NCI-H1930 (cell line): ENCODE data around the gene CFAP74.

Source experiments
- DNase-seq, 2 experiments: peaks; one replicate each; lab custom pipeline; 2025; lab: John Stamatoyannopoulos, UW

Gene CFAP74

DNA sequence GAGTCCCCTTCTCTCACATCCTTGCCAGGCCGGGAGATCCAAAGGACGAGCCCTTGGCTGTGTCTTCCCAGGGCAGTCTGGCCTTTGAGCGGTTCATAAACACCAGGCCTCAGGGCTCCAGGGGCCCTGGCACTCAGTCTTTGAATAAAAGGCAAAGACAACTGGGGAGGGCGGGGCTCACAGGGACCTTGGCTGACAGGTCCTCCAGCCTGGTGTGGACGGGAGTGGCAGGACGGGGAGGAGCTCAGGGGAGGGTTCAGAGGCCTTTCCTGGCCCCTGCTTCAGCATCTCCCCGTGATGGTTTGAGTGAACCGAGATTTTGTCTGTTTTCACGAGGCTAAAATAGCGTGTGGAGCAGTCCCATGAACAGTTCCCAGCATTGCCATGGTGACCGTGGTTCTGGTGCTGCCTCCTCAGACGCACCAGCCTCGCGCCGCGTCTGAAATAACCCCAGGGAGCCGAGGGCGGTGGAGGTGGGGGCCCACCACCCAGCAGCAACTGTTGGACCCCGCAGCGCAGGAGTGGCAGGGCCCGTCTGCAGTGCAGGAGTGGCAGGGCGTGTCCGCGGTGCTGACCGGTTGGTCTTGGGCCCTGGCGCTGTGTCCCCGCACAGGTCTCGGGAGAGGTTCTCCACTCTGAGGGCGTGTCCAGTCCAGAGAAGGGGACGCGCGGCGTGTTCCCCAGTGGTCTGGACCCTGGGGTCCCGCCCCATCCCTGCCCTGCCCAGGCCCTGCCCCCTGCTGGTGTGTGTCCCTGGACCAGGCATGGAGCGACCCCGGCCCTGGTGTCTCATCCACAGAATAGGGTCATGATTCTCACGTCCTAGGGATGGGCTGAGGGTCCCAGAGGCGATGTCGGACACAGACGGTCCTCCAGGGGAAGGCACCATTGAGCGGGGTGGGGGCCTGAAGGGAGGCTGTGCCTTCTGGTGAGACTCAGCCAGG, 39.5 kb upstream of the CFAP74 start:
- DNase-seq = no peak

DNA sequence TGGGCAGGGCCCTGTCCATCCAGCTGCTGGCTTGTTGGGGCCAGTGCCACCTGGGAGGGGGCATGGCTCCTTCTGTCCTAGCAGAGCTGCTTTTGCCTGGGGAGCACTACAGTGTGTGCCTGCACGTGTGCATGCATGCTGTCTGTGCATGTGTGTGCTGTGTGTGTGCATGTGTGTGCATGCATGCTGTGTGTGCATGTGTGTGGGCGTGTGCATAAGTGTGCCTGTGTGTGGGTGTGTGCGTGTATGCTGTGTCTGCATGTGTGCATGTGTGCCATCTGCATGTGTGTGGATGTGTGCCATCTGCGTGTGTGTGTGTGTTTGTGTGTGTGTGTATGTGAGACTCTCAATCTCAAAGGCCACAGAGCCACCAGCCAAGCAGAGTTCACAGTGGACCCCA, 38.3 kb upstream of the CFAP74 start:
- no peak for DNase-seq

DNA sequence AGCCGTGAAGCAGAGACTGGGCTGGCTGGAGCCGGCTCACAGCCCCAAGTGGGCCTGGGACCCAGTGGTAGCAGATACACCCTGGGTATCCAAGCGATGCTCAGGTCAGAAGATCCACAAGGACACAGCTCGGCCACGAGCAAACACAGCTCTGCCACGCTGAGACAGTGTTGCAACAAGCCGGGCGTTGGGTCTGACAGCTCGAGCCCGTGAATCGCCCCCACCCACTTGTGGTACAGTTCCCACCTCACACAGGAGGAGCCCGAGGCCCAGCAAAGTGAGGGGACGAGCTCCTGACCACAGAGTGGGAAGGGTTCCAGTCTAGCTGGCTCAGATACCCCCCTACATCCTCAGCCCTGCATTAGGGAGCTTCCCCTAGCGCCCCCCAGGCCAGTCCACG, 37.7 kb upstream of the CFAP74 start:
- no peak for DNase-seq

DNA sequence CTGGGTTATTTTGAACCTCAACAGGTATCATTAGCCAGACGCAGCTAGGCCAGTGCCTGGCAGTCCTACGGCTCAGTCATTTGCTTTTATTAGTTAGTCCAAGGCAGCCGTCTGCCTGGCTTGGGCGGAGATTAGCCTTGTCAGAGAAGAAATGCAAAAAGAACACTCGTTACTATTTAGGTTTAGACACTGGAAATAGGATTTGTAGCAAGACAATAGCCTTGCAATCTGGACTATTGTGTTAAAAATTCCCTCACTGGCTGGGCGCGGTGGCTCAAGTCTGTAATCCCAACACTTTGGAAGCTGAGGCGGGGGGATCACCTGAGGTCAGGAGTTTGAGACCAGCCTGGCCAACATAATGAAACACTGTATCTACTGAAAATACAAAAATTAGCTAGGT, 35.7 kb upstream of the CFAP74 start:
- no peak for DNase-seq

DNA sequence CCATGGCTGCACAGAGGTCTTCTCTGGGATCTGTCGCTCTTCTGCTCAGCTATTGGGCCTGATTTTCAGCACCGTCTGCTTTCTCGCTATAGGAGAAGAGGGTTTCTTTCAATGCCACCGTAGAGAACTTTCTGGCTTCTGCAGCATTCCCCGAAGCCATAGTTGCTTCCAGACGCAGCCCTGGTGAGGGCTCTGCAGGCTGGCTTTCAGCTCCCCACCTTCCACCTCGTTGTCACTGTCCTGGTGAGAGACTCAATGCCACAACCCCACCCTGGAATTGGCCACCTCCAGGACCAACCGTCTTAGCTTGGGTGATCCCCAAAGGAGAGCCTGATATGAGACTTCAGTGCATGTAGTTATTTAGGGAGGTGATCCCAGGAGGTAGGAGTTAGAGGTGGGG, 34.6 kb upstream of the CFAP74 start:
- no peak for DNase-seq

DNA sequence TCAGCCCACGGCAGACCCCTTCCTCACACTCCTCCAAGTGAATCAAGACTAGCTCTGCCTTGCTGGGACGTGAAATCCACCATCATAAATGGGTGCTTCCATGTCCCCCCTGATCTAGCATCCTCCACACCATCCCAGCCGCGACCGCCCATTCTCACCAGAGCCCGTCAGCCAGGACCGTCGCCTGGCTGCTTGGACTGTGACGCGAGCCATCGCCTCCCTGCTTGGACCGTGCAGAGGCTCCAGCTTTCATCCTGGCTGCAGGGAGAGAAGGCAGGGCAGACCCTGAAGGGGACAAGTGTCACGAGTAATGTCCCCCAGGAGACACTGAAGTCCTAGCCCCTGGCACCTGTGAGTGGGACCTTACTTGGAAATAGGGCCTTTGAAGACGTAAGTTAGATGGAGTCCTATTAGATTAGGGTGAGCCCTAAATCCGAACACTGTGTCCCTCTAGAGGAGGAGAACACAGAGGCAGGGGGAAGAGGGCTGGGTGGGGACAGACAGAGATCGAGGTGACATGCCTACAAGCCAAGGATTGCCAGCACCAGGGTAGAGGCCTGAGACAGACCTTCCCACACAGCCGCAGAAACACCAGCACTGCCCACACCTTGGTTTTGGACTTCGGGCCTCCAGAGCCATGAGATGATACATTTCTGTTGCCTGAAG, 33.9 kb upstream of the CFAP74 start:
- DNase-seq = no peak

DNA sequence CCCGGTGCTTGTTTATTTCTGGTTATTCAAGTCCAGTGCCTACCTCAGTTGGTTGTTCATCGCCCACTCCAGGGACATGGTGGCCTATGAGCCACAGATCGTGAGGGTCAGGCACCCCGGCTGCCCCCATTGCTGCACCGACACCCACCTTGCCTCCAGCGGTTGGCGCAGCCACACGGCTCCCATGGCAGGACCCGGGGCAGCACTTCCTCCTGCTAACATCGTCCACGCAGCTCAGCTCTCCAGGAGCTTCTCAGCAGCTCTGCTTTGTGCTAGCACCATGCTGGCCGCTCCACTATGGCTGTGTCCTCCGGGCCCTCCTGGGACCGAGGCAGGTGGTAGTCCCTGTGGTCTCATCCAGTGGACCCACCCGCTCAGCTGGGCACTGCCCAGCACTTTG, 32.7 kb upstream of the CFAP74 start:
- DNase-seq = no peak

DNA sequence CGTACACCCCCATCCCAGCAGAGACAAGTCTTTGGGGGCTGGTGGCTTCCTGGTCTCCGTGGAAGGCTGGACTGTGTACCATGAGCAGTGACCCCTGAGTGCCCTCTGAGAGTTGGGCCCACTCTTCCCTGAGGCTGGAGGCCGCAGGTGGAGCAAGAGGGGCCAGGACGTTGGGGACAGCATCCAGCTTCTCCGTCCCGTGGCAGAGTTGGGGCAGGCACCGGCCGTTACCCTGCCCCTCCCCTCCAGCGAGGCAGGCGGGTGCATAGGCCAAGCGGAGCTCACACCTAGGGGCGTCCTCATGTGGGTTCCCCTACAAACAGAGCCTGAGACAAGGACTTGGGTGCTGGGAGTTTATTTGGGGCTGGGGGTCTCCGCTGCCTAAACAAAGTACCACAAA, 29.6 kb upstream of the CFAP74 start:
- DNase-seq = no peak

DNA sequence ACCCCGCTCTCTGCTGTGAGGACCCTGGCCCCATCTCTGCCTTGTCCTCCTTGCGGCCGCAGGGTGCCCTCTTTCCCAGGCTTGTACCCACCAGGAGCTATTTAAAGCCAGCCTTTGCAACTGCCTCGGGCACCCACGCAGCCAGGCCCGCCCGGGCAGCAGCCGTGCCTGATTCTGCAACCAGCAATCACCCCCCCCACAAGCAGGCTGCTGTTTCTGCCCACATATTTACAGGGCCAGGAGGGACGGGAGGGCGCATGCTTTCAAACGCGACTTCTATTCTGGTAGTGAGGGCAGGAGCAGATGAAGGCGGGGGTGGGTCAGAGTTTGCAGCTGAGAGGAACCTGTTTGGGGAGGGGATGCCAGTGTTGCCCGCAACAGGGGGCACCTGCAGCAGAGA, 29.2 kb upstream of the CFAP74 start:
- DNase-seq = no peak

DNA sequence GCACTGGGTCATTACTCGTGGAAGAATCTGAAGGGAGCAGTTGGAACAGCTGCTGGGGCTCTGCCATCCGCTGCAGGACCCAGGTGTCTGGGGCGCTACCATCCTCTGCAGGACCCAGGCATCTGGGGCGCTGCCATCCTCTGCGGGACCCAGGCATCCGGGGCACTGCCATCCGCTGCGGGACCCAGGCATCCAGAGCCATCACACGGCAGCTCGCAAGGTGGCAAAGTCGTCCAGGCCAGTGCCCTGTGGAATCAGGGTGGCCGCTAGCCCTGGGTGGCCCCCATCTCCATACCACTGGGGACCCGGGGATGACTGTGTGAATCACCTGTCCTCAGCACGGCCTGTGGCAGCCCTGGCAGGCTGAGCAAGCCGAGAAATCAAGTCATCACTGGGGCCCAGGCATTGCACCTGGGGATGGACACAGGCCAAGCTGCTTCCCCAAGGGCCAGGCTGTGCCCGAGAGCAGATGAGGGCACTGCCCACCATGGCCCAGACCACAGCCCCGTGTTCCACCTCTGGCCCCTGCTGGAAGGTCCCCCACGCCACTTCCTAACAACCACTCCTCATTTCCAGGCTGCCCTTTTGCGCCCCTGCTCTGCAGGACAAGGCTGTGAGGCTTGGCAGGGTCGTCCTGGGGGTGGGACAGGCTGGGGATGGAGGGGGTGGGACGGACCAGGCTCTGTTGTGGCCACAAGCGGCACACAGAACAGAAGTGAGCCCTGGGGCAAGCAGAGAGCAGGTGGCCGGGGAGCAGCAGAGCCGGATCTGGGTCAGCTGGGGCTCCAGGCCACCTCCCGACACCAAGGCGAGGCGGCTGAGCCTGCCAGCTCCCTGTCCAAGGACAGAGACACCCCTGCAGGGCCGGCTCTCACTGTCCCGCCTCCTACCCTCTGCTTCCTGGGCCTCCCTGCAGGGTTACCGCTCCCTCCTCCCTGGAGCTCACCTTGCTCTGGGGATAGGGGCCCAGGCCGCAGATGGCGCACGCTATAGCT, 28.3 kb upstream of the CFAP74 start:
- DNase-seq = no peak

DNA sequence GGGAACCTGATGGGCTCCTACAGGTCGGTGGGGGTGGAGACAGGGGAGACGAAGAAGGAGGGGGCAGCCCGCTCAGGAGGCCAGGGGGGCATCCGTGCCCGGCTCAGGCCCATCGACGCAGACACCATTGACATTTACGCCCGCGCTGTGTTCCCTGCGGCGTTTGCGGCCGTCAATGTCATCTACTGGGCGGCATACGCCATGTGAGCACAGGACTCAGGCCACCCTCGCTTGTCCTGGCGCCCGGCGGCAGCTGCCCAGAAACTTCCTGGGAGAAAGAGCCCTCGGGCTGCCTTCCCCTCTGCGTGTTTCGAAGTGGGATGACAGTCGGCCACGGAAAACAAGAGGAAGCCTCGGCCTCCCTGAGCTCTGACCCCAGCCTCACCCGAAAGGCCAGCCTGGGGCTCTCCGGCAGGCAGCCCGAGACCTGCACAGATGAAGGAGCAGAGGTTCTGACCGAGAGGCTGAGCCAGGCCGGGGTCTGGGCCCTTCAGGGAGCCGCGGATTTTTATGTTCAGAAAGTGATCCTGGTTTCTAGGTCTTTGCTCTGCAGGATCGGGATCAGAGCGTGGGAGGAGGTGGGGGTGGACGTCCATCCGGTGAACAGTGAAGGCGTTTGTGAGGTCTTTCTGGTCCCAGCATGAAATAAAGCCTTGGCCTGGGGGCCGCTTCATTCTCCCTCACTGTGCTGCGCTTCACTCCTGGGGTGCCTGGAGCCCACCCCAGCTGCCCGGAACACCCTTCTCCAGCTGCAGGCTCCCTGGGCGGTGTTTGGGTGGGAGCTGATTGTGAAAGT, 26.7 kb upstream of the CFAP74 start:
- DNase-seq = no peak

DNA sequence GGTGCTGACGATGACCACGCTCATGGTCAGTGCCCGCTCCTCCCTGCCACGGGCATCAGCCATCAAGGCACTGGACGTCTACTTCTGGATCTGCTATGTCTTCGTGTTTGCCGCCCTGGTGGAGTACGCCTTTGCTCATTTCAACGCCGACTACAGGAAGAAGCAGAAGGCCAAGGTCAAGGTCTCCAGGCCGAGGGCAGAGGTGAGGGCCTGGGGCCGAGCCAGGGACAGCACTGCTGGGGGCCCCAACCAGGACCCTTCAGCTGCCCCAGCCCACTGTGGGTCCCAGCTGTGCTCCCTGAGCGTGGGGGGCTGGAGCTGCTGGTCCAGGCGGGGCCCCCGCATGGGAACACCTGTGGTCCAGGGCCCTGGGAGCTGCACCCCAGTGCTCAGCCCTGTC, 26.0 kb upstream of the CFAP74 start:
- no peak for DNase-seq

DNA sequence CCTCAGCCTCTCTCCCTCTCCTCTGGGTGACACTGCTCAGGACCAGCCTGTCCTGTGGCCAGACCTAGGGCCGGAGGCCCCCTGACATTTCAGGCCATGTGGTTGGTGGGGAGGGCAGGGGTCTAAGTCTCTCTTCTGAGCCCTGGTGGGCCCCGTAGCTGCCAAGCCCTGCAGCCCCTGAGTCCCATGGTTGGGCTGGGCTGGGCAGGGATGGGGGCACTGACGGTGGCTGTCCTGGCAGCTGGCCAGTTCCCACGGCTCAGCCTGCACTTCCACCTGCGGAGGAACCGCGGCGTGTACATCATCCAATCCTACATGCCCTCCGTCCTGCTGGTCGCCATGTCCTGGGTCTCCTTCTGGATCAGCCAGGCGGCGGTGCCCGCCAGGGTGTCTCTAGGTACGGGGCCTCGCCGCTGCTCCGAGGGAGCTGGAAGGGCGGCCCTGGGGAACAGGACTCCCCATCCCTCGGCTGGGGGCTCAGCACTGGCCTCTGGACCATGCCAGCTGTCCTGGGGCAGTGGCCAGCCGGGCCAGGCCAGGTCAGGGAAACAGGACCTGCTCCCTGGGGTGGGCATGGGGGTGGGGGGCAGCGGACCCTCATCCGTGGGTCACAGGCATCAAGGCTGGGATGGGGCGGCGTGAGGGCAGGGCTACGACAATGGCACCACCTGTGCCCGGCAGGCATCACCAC, 25.4 kb upstream of the CFAP74 start:
- DNase-seq = no peak

DNA sequence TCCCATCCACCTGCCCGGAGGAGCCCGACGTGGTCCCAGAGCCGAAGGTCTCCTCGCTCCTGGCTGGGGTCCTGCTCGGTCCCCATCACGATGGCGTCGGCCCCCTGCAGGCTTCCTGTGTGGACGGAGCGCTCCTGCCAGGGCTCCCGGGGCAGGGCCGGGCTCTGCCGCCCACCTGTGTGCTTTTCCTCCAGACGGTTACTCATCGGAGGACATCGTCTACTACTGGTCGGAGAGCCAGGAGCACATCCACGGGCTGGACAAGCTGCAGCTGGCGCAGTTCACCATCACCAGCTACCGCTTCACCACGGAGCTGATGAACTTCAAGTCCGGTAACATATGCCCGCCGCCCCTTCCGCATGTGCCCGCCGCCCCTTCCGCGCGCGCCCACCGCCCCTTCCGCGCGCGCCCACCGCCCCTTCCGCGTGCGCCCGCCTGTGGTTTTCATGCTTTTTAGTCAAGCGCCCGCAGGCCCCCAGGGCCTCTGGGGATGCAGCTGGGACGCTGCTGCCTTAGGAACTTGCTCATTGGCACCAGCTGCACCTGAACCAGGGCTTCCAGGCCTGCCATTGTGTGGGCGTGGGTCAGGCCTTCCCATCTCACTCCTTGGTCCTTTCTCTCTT, 24.5 kb upstream of the CFAP74 start:
- DNase-seq = no peak

DNA sequence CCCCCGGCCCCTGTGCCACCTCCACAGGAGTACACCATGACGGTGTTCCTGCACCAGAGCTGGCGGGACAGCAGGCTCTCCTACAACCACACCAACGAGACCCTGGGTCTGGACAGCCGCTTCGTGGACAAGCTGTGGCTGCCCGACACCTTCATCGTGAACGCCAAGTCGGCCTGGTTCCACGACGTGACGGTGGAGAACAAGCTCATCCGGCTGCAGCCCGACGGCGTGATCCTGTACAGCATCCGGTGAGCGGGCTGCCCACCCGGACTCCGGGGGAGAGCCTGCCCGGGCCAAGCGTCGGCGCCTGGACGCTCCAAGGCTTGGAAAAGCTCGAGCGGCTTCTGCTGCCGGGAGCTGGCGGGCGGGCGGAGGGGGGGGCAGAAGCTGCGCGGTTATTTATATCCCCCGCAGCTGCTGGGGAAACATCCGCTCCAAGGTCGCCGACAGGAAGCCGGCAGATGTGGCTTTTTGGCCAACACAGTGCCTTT, 21.9 kb upstream of the CFAP74 start:
- no peak for DNase-seq

DNA sequence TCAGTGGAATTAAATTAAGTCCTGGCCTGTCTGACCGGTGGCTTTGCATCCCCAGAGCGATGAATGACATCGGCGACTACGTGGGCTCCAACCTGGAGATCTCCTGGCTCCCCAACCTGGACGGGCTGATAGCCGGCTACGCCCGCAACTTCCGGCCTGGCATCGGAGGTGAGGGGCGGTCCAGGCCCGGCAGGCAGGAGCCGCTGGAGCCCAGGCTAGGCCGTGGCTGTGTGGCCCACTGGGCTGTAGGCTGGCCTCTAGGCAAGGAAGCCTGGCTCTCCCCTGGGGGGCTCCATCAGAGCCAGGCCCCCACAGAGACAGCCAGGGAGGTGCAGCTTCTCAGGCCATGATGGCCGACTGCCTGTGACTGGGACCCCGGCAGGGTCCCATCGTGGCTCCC, 21.3 kb upstream of the CFAP74 start:
- DNase-seq = no peak

DNA sequence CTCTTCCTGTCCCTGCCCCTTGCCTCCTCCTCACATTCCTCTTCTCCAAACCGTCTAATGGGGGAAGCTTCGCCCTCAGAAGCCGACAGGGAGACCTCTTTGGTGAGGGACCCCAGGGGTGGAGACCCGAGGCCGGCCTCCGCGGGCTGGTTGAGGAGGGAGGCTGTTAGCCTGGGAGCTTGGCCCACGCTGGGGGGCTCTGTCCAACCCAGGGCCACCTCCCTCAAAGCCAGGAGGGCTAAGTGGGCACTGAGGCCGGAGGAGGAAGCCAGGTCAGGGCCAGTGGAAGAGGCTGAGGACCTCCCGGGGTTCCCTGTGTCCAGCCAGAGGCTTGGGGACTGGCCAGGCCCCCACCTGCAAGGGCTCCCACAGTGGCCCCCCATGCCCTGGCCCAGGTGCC, 20.9 kb upstream of the CFAP74 start:
- DNase-seq = no peak

DNA sequence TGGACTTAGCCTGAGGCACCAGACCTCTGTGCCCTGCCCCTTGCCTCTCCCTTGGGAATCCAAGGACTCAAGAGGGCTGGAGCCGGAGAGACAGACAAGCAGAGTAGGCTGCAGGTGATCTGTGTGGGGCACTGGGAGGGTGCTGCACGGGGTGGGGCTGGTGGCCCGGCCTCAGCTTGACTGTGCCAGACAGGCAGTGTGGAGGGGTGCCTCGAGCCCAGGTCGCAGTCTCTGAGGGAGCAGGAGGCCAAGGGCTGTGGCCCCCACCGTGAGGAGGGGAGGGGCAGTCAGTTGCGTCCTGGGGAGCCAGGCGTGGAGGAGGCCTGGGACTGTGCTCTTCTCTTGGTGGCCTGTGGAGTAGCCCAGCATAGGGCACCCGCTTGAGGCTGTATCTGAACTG, 19.6 kb upstream of the CFAP74 start:
- DNase-seq = no peak

DNA sequence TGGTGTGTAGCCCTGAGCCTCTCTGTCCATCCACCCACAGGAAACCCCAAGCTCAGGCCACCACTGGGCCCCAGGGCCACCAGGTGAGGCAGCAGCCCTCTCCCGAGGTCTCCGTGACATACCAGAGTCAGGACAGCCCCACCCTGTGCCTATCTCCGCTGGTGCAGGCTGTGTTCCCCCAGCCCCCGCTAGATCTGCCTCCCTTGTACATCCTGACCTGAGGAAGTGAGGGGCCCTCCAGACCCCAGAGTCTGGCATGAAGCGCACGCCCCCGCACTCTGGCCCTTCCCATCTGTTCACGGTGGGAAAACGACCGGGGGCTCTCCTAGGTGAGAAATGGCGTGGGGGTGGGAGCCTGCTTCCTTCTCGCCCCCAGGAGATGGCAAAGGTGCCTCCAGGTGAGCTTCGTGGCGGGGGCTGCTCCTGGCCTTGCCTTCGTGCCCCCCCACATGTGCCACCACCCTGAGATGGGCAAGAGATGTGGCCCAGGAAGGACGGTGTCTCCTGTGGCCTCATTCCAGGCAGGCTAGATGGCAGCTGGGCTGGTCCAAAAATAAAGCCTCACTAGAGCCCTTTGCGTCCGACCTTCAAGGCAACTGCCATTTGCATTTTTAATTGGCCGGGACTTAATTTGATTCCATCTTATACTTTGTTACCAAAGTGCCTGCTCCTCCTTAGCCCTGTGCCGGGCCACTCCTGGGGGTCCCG, 18.6 kb upstream of the CFAP74 start:
- no peak for DNase-seq

DNA sequence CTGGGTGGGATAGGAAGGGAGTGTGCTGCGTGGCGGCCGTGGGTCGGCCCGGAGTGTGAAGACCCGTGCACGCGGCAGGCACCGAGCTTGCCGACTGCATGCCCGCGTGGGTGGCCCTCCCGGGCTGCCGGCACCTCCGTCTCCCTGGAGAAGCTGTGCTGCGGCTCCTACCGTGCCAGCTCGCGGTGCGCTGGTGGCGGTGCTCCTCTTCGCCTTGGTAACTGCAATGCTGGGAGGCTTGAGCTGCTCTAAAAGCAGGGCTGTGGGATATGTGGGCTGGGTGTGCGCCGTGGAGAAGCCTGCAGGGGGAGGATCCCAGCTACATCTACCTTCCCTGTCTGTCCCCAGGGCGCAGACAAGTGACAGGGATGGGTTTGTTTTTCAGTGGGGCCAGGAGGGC, 18.0 kb upstream of the CFAP74 start:
- DNase-seq = no peak
